Mesenchymal stem cell (in vitro differentiated cells and primary cell): Measurements from ENCODE around the gene FRYL.

Source experiments
- DNase-seq: peaks from one replicate; pipeline ENCODE4 v3.0.0-alpha.2; 2013
- H2AFZ ChIP-seq: one replicate; pipeline ENCODE4 v1.6.1; 2013; ENCODE audit warnings: low read depth, mild to moderate bottlenecking, control low read depth, inconsistent platforms, low read length, moderate library complexity
- H2AK5ac ChIP-seq: 2 replicates; pipeline ENCODE4 v1.6.1; 2013; ENCODE audit warnings: low read length, moderate library complexity, mild to moderate bottlenecking, inconsistent platforms; ENCODE audit not compliant: severe bottlenecking
- H2BK120ac ChIP-seq: one replicate; pipeline ENCODE4 v1.6.1; 2013; ENCODE audit warnings: low read depth, mild to moderate bottlenecking, inconsistent platforms, low read length, moderate library complexity
- H2BK12ac ChIP-seq, 2 experiments: one replicate each; pipeline ENCODE4 v1.6.1; 2013; ENCODE audit warnings: inconsistent platforms in 2 of 2, low read length in 2 of 2, mild to moderate bottlenecking in 2 of 2, moderate library complexity in 2 of 2, control low read depth in 1 of 2
- H2BK15ac ChIP-seq: one replicate; pipeline ENCODE4 v1.6.1; 2013; ENCODE audit warnings: mild to moderate bottlenecking, low read depth, inconsistent platforms; ENCODE audit not compliant: poor library complexity, severe bottlenecking
- H2BK5ac ChIP-seq: 2 replicates; pipeline ENCODE4 v1.6.1; 2013; ENCODE audit warnings: low read depth, mild to moderate bottlenecking, low read length, control low read depth, inconsistent platforms; ENCODE audit not compliant: poor library complexity, severe bottlenecking
- H3K14ac ChIP-seq, 2 experiments: one replicate each; pipeline ENCODE4 v1.6.1; 2013; ENCODE audit warnings: inconsistent platforms in 2 of 2, low read length in 2 of 2, control low read depth in 1 of 2, mild to moderate bottlenecking in 1 of 2, moderate library complexity in 1 of 2
- H3K18ac ChIP-seq, 2 experiments: one replicate each; pipeline ENCODE4 v1.6.1; 2013; ENCODE audit warnings: inconsistent platforms in 2 of 2, low read length in 2 of 2, control low read depth in 1 of 2, low read depth in 1 of 2, mild to moderate bottlenecking in 1 of 2
- H3K23ac ChIP-seq, 2 experiments: one replicate each; pipeline ENCODE4 v1.6.1; 2013; ENCODE audit warnings: inconsistent platforms in 2 of 2, low read length in 2 of 2, mild to moderate bottlenecking in 2 of 2, moderate library complexity in 2 of 2, control low read depth in 1 of 2
- H3K27ac ChIP-seq: 2 replicates; pipeline ENCODE4 v1.5.1; 2013; ENCODE audit warnings: mild to moderate bottlenecking, moderate library complexity, low read length, control low read depth, inconsistent platforms; ENCODE audit not compliant: poor library complexity, severe bottlenecking
- H3K27me3 ChIP-seq, 2 experiments: 2 replicates each; pipeline versions ENCODE4 v1.6.1 to v1.7.0; 2013; ENCODE audit warnings: low read length in 2 of 2, mild to moderate bottlenecking in 2 of 2, moderate library complexity in 2 of 2, control low read depth in 1 of 2, inconsistent platforms in 1 of 2; ENCODE audit not compliant: control insufficient read depth in 1 of 2, insufficient read depth in 1 of 2
- H3K36me3 ChIP-seq, 2 experiments: 2 replicates each; pipeline versions ENCODE4 v1.6.1 to v1.7.0; 2013; ENCODE audit warnings: low read length in 2 of 2, control low read depth in 1 of 2, inconsistent platforms in 1 of 2, low read depth in 1 of 2, mild to moderate bottlenecking in 1 of 2; ENCODE audit not compliant: insufficient read depth in 2 of 2, control insufficient read depth in 1 of 2
- H3K4ac ChIP-seq, 2 experiments: one replicate each; pipeline ENCODE4 v1.6.1; 2013; ENCODE audit warnings: inconsistent platforms in 2 of 2, low read length in 2 of 2, mild to moderate bottlenecking in 2 of 2, moderate library complexity in 2 of 2, control low read depth in 1 of 2, low read depth in 1 of 2
- H3K4me1 ChIP-seq: 2 replicates; pipeline ENCODE4 v1.6.1; 2013; ENCODE audit warnings: low read depth, low read length, control low read depth; ENCODE audit not compliant: control insufficient read depth, insufficient read depth
- H3K4me2 ChIP-seq: 2 replicates; pipeline ENCODE4 v1.6.1; 2013; ENCODE audit warnings: low read length, mild to moderate bottlenecking, inconsistent platforms; ENCODE audit not compliant: poor library complexity, severe bottlenecking
- H3K4me3 ChIP-seq, 2 experiments: 2 replicates each; pipeline versions ENCODE4 v1.5.1 to v1.7.0; 2013; ENCODE audit warnings: low read length in 2 of 2, mild to moderate bottlenecking in 2 of 2, control low read depth in 1 of 2, low read depth in 1 of 2; ENCODE audit not compliant: insufficient read depth in 1 of 2
- H3K79me1 ChIP-seq: replicated peaks from 2 replicates; pipeline ENCODE4 v1.6.1; 2013; ENCODE audit warnings: mild to moderate bottlenecking, control low read depth, low read length, inconsistent platforms; ENCODE audit not compliant: poor library complexity, severe bottlenecking
- H3K9ac ChIP-seq: 2 replicates; pipeline ENCODE4 v1.7.0; 2013; ENCODE audit warnings: mild to moderate bottlenecking, low read length, moderate library complexity
- H3K9me3 ChIP-seq: 2 replicates; pipeline ENCODE4 v1.7.0; 2013; ENCODE audit warnings: mild to moderate bottlenecking, low read length; ENCODE audit not compliant: control insufficient read depth
- H4K8ac ChIP-seq: one replicate; pipeline ENCODE4 v1.6.1; 2013; ENCODE audit warnings: inconsistent platforms, mild to moderate bottlenecking, low read length, moderate library complexity
- H4K91ac ChIP-seq: one replicate; pipeline ENCODE4 v1.6.1; 2013; ENCODE audit warnings: mild to moderate bottlenecking, low read length, inconsistent platforms
- WGBS: methylation state at CpG from one replicate; pipeline ENCODE4 v1.1.7; 2013; ENCODE audit warnings: mixed read lengths; 5-methylcytosine and 5-hydroxymethylcytosine counted together

FRYL gene

DNA sequence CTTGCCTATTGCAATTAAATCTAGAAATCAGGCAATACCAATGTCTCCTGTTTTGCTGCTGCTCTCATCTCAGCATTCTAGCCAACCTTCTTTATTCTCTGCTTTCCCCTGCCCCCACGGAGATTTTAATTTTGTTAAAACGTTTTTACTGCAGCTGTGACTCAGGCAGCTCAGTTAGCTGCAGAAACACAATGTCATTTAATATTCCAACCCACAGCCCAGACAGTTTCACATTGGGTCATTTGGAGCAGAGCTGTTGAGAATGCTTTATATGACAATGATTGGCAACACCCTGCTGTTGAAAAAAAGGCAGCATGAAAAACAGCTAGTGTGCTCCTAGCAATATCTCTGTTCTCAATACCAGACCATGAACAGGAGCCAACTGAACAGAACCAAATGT is 309.5 kb downstream of the FRYL start:
- Histone ChIP-seq H3K18ac (no peak overlapping the region), H3K27me3 (peaks cover 0 to under 1% of the 10 kb centered on the region in 2 experiments), H2BK5ac (no peak overlapping the region), H3K4ac (no peak overlapping the region), H3K4me2 (no peak overlapping the region), H2BK15ac (no peak overlapping the region), H4K8ac (no peak overlapping the region), H3K4me3 (no peak overlapping the region), H4K91ac (no peak overlapping the region), H3K14ac (no peak overlapping the region), H3K9ac (no peak overlapping the region), H3K23ac (no peak overlapping the region), H3K9me3 (no peaks in the 10 kb centered on the region), H3K4me1 (no peaks in the 10 kb centered on the region), H3K79me1 (no peaks in the 10 kb centered on the region), H2AK5ac (no peak overlapping the region), H2AFZ (no peak overlapping the region), H3K36me3 (no peaks in the 10 kb centered on the region), H2BK12ac (no peak overlapping the region), H2BK120ac (no peak overlapping the region), H3K27ac (no peak overlapping the region)
- DNase-seq, result no peak
- 48% methylated on average over 2 of the region's 2 CpGs for WGBS

DNA sequence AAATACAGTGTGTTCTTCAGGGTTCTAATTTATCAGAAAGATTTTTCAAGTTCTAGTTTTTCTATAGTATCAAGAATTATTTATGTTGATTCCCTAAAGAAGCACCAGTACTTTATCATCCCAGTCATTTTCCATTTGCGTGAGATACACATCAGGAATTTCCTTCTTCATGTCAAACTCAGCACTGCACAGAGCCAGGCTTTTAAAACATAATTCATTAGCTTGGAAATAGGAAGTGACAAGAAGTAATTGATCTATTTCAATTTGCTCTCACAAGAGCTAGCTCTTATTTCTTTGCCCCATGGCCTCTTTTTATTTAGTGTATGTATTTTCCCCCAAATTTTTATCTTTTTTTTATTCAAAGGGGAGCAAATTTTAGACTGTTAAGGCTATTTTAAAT is 309.9 kb downstream of the FRYL start:
- H3K36me3 ChIP-seq, result no peaks in the 10 kb centered on the region
- no peak overlapping the region for H2BK12ac ChIP-seq
- no peak overlapping the region for H3K14ac ChIP-seq
- no peak overlapping the region for H3K9ac ChIP-seq
- DNase-seq, result no peak
- no peak overlapping the region for H3K4me3 ChIP-seq
- no peaks in the 10 kb centered on the region for H3K27me3 ChIP-seq
- H2BK5ac ChIP-seq, result no peak overlapping the region
- no peak overlapping the region for H2AFZ ChIP-seq
- no peak overlapping the region for H4K91ac ChIP-seq
- H2BK15ac ChIP-seq, result no peak overlapping the region
- H3K18ac ChIP-seq, result no peak overlapping the region
- WGBS, result no CpG with 5 or more reads among the region's 1 CpG
- H3K4me2 ChIP-seq, result no peak overlapping the region
- H2BK120ac ChIP-seq, result no peak overlapping the region
- no peaks in the 10 kb centered on the region for H3K9me3 ChIP-seq
- H4K8ac ChIP-seq, result no peak overlapping the region
- no peak overlapping the region for H3K27ac ChIP-seq
- H3K79me1 ChIP-seq, result no peaks in the 10 kb centered on the region
- H2AK5ac ChIP-seq, result no peak overlapping the region
- no peak overlapping the region for H3K23ac ChIP-seq
- H3K4ac ChIP-seq, result no peak overlapping the region
- H3K4me1 ChIP-seq, result no peaks in the 10 kb centered on the region

DNA sequence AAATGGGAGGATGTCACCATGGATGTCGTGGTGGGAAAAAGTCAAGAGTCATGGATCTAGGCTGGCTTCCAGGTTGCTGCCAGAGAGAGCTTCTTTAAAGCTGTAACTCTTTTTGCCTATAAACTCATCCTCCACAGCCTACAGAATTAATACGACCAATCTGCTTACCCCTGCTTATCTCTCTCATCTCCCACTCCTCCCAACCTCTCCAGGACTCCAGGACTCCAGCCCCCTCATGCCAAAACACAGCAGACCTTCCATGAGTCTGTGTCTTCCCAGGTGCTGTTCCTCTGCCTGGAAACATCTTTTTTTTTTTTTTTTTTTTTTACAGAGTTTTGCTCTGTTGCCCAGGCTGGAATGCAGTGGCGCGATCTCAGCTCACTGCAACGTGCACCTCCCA is 312.2 kb downstream of the FRYL start:
- Histone ChIP-seq H3K36me3 (no peaks in the 10 kb centered on the region), H2BK5ac (no peak overlapping the region), H3K18ac (no peak overlapping the region), H2AK5ac (no peak overlapping the region), H3K4ac (no peak overlapping the region), H3K79me1 (no peaks in the 10 kb centered on the region), H3K9ac (no peak overlapping the region), H4K8ac (no peak overlapping the region), H3K27me3 (no peaks in the 10 kb centered on the region), H3K9me3 (peaks cover 5% of the 10 kb centered on the region), H2AFZ (no peak overlapping the region), H2BK15ac (no peak overlapping the region), H3K27ac (no peak overlapping the region), H3K14ac (no peak overlapping the region), H3K4me3 (no peak overlapping the region), H4K91ac (no peak overlapping the region), H3K4me2 (no peak overlapping the region), H2BK12ac (no peak overlapping the region), H3K23ac (no peak overlapping the region), H2BK120ac (no peak overlapping the region), H3K4me1 (no peaks in the 10 kb centered on the region)
- DNase-seq, result no peak
- 74% methylated on average over 5 of the region's 5 CpGs for WGBS

DNA sequence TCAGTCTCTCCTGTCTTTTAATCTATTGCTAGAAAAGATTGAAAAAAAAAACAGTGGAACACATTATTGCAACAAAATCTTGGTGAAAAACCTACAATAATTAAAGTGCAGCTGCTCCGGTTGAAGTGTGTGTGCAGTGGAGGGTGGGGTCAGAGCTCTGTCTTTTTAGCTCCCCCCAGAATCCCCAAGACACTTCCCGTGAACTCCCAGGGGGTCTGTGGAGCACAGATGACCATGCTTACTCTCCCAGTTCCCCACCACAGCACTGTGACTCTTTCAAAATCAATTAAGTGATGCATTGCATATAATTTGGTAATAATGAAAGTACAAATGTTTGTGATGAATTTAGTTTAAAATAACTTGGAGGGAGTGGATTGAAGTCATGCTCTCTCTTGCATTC is 312.6 kb downstream of the FRYL start:
- Histone ChIP-seq H2BK15ac (no peak overlapping the region), H3K27me3 (peaks cover 0 to 4% of the 10 kb centered on the region in 2 experiments), H3K4ac (no peak overlapping the region), H2BK5ac (no peak overlapping the region), H2AFZ (no peak overlapping the region), H2BK120ac (no peak overlapping the region), H3K4me2 (no peak overlapping the region), H3K4me3 (no peak overlapping the region), H3K36me3 (no peaks in the 10 kb centered on the region), H3K14ac (no peak overlapping the region), H3K79me1 (no peaks in the 10 kb centered on the region), H3K9me3 (peaks cover 5% of the 10 kb centered on the region), H2BK12ac (no peak overlapping the region), H2AK5ac (no peak overlapping the region), H3K4me1 (no peaks in the 10 kb centered on the region), H3K23ac (no peak overlapping the region), H3K18ac (no peak overlapping the region), H4K8ac (no peak overlapping the region), H3K9ac (no peak overlapping the region), H4K91ac (no peak overlapping the region), H3K27ac (no peak overlapping the region)
- DNase-seq, result no peak
- 100% methylated on average over 1 of the region's 2 CpGs for WGBS
